GM18508 (cell line): ENCODE measurements around the gene SRGAP3.

Source experiments
- ATAC-seq: cut with Tn5 transposase; IDR thresholded peaks from one replicate; pipeline ENCODE4 v1.9.1; 2021; ENCODE audit warnings: moderate number of reproducible peaks; ENCODE audit not compliant: insufficient read depth, unreplicated experiment

The SRGAP3 gene

GRCh38 chr3:8996681-8997121, 252.7 kb downstream of the SRGAP3 start:
- ATAC-seq: no peak

- no peak for ATAC-seq
These were observed 253.2 kb downstream of the SRGAP3 start for GRCh38 chr3:8996216-8996615.

- ATAC-seq: no peak
These were observed 255.2 kb downstream of the SRGAP3 start for GRCh38 chr3:8994226-8994625.

- no peak for ATAC-seq
These were observed 256.1 kb downstream of the SRGAP3 start for GRCh38 chr3:8993331-8993730.

GRCh38 chr3:8992854-8993253, 256.6 kb downstream of the SRGAP3 start:
- ATAC-seq: no peak

GRCh38 chr3:8992199-8992598, 257.2 kb downstream of the SRGAP3 start:
- no peak for ATAC-seq

- ATAC-seq: no peak
These were observed 258.9 kb downstream of the SRGAP3 start for GRCh38 chr3:8990266-8991215.

GRCh38 chr3:8988791-8989558, 260.5 kb downstream of the SRGAP3 start:
- ATAC-seq: no peak

GRCh38 chr3:8988384-8988655, 261.1 kb downstream of the SRGAP3 start:
- no peak for ATAC-seq

- ATAC-seq: no peak
These were observed 261.6 kb downstream of the SRGAP3 start for GRCh38 chr3:8987645-8988383.

- no peak for ATAC-seq
These were observed 262.2 kb downstream of the SRGAP3 start for GRCh38 chr3:8987226-8987625.

- ATAC-seq: no peak
These were observed 262.7 kb downstream of the SRGAP3 start for GRCh38 chr3:8986741-8987140.

- ATAC-seq: no peak
These were observed 263.6 kb downstream of the SRGAP3 start for GRCh38 chr3:8985876-8986275.

- ATAC-seq: no peak
These were observed 264.0 kb downstream of the SRGAP3 start for GRCh38 chr3:8985411-8985831.

- no peak for ATAC-seq
These were observed 264.9 kb downstream of the SRGAP3 start for GRCh38 chr3:8984526-8984925.

GRCh38 chr3:8984081-8984480, 265.4 kb downstream of the SRGAP3 start:
- no peak for ATAC-seq

GRCh38 chr3:8983591-8983990, 265.9 kb downstream of the SRGAP3 start:
- no peak for ATAC-seq

- ATAC-seq: no peak
These were observed 266.4 kb downstream of the SRGAP3 start for GRCh38 chr3:8983026-8983425.

GRCh38 chr3:8982509-8982908, 266.9 kb downstream of the SRGAP3 start:
- ATAC-seq: no peak

GRCh38 chr3:8981700-8982099, 267.7 kb downstream of the SRGAP3 start:
- ATAC-seq: no peak

- no peak for ATAC-seq
These were observed 268.1 kb downstream of the SRGAP3 start for GRCh38 chr3:8981296-8981695.
